Measurements from ENCODE around the gene BHLHE23. TPM values are rescaled to one million over a fixed set of nuclear protein-coding genes. Genes with fewer than 3 reads are reported as not detected.

The BHLHE23 gene
- total RNA-seq, 2 donors from 2014 or later = not detected

DNA sequence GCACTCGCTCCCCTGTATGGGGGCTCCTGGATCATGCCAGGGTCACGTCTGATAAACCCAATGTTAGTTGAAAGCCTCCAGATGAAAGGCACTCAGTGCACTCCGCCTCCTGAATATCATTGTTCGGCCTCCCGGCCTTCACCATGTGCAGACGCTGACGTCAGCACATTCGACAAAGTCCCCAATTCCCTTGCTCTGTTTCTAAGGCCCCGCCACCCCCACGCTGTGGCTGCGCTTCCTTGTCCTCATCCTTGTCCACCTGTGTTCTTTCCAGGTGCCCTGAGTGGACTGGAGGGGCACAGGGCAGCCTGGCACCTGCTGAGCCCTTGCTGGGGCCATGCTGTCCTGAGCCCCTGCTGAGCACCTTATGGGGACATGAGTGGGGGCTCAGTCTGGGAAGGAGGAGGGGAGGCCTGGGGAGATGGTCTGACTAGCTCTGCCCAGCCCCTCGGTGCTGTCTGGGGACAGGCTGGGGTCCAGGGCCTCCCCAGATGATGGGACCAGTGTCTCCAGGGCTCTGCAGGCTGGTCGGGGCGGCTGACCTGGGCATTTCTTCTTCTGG is 9.8 kb upstream of the BHLHE23 start:
- no peaks in the 10 kb centered on the region for H3K36me3 ChIP-seq
- H3K9me3 ChIP-seq = no peaks in the 10 kb centered on the region
- intact Hi-C loops (cut with DNase I) = no loop called here
- H3K27me3 ChIP-seq = peaks cover 13% of the 10 kb centered on the region
- H3K27ac ChIP-seq = no peak overlapping the region
- TF ChIP-seq, protein P1, sequence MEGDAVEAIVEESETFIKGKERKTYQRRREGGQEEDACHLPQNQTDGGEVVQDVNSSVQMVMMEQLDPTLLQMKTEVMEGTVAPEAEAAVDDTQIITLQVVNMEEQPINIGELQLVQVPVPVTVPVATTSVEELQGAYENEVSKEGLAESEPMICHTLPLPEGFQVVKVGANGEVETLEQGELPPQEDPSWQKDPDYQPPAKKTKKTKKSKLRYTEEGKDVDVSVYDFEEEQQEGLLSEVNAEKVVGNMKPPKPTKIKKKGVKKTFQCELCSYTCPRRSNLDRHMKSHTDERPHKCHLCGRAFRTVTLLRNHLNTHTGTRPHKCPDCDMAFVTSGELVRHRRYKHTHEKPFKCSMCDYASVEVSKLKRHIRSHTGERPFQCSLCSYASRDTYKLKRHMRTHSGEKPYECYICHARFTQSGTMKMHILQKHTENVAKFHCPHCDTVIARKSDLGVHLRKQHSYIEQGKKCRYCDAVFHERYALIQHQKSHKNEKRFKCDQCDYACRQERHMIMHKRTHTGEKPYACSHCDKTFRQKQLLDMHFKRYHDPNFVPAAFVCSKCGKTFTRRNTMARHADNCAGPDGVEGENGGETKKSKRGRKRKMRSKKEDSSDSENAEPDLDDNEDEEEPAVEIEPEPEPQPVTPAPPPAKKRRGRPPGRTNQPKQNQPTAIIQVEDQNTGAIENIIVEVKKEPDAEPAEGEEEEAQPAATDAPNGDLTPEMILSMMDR (IDR thresholded peaks at IDR 0.05) = no peak
- no peak for DNase-seq
- H3K4me1 ChIP-seq = no peaks in the 10 kb centered on the region
- H3K9ac ChIP-seq (ENCODE audit: low read depth in 2 of 2, low read length in 2 of 2) = no peak overlapping the region
- no peak overlapping the region for H3K4me3 ChIP-seq

DNA sequence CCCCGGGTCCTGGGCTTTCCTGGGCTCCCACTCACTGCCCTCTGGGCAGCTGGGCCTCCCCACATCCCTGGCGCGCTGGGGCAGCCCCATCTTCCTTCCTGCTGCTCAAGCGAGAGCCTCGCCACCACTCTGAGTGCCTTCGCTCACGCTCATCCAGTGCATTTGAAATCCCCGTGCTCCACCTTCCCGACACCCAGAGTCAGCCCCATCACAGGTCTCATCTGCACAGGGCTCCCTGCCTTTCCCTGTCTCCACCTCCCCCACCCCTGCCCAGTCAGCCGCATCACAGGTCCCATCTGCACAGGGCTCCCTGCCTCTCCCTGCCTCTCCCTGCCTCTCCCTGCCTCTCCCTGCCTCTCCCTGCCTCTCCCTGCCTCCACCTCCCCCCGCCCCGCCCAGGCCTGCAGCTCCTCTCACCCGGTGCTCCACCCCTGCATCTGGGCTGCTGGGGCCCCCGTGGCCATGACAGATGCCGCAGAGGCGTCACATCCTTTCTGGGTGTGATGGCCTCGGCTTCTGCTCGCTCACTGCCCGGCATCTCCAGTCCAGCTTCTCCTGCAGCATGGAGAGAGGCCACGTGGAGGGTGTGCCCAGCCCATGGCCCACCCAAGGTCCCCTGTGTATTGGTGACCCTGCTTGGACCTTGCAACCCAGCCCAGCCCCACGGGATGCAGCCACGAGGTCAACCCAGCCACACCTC is 9.0 kb upstream of the BHLHE23 start:
- DNase-seq = no peak
- Histone ChIP-seq H3K4me1 (no peaks in the 10 kb centered on the region), H3K9me3 (no peaks in the 10 kb centered on the region), H3K27ac (no peak overlapping the region), H3K27me3 (peaks cover 20% of the 10 kb centered on the region), H3K9ac (ENCODE audit: low read depth in 2 of 2, low read length in 2 of 2) (no peak overlapping the region), H3K36me3 (no peaks in the 10 kb centered on the region), H3K4me3 (no peak overlapping the region)
- intact Hi-C loops (cut with DNase I) = no loop called here
- TF ChIP-seq, protein P1 (IDR thresholded peaks at IDR 0.05) = no peak

DNA sequence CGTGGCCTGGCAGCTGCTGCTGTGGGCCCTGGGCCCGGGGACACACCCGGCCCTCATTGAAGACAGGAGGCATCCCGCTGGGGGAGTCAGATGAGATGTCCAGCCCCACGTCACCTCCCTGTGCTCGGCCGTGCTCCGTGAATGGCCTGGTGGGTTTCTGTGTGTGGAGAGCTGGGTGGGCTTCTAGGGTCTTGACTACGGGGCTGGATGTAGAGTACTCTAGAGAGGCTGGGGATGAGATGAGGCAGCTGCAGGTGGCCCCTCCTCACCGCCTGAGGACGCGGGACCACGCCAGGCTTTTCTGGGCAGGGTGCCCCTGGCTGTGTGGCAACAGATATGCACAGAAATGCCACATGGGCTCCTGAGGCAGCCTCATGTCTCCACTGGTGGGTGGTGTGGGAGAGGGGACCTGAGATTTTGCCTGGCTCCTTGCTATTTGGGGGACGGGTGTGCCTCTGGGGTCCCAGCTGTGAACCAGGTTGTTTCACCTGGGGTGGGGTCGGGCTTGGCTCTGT is 8.4 kb upstream of the BHLHE23 start:
- no peak overlapping the region for H3K4me3 ChIP-seq
- no peaks in the 10 kb centered on the region for H3K4me1 ChIP-seq
- peaks cover 25% of the 10 kb centered on the region for H3K27me3 ChIP-seq
- H3K36me3 ChIP-seq = no peaks in the 10 kb centered on the region
- intact Hi-C loops (cut with DNase I) = no loop called here
- DNase-seq = no peak
- H3K9me3 ChIP-seq = no peaks in the 10 kb centered on the region
- H3K9ac ChIP-seq (ENCODE audit: low read depth in 2 of 2, low read length in 2 of 2) = no peak overlapping the region
- no peak overlapping the region for H3K27ac ChIP-seq
- TF ChIP-seq, protein P1 (IDR thresholded peaks at IDR 0.05) = no peak

DNA sequence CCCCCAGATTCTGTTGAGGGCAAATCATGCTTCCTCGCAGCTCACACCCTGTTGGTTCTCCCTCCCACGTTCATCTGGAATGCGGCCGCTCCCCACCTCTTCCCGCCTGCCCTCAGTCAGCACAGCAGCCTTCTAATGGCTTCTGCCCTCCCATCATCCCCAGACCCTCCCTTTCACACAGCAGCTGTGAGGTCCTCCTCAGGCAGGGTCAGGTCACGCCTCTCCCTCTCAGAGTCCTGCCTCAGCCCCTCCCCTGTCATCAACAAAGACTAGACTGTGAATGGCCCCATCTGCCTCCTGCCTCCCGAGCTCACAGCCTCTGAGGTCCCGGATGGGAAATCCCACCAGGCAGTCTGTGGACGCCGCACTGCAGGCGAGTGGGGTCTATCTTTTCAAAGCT is 7.9 kb upstream of the BHLHE23 start:
- Histone ChIP-seq H3K4me3 (no peak overlapping the region), H3K9ac (ENCODE audit: low read depth in 2 of 2, low read length in 2 of 2) (no peak overlapping the region), H3K27ac (no peak overlapping the region), H3K4me1 (no peaks in the 10 kb centered on the region), H3K9me3 (no peaks in the 10 kb centered on the region), H3K36me3 (no peaks in the 10 kb centered on the region), H3K27me3 (peaks cover 30% of the 10 kb centered on the region)
- DNase-seq = no peak
- intact Hi-C loops (cut with DNase I) = no loop called here
- TF ChIP-seq, protein P1 (IDR thresholded peaks at IDR 0.05) = no peak

DNA sequence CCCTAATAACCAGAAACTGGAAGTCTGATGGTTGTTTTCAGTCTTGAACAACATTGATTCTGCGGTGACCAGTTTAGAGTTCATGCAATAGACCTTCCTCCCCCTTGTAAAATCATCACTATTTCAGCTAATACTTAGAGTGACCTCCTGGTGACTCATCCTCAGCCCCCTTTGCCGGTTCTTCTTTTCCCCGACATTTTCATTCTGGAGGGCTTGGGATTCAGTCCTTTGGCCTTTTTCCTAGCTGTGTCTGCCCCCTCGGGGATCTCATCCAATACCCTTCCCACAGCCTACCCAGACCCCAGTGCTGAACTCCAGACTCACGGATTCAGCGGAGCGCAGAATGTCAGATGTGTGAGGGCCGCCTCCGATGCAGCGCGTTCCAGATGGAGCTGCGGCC is 7.5 kb upstream of the BHLHE23 start:
- Histone ChIP-seq H3K9ac (ENCODE audit: low read depth in 2 of 2, low read length in 2 of 2) (no peak overlapping the region), H3K36me3 (no peaks in the 10 kb centered on the region), H3K4me1 (no peaks in the 10 kb centered on the region), H3K27me3 (peaks cover 35% of the 10 kb centered on the region), H3K27ac (no peak overlapping the region), H3K9me3 (no peaks in the 10 kb centered on the region), H3K4me3 (no peak overlapping the region)
- TF ChIP-seq, protein P1 (IDR thresholded peaks at IDR 0.05) = no peak
- DNase-seq = no peak
- intact Hi-C loops (cut with DNase I) = no loop called here
